Loucy (cell line): ENCODE data around the gene OCEL1.

Experiments used
- H2AFZ ChIP-seq: fragments of 200-600 bp; sonication (generic); 2 replicates; pipeline ENCODE4 v1.6.0; 2016; ENCODE audit warnings: antibody characterized with exemption, mild to moderate bottlenecking, low read length, moderate library complexity
- H3F3A ChIP-seq: fragments of 200-600 bp; 2 replicates; pipeline ENCODE4 v1.6.0; 2016; ENCODE audit warnings: antibody characterized with exemption, low read depth, mild to moderate bottlenecking
- H3K27me3 ChIP-seq: fragments of 200-600 bp; sonication (generic); 2 replicates; pipeline ENCODE4 v1.6.1; 2014; ENCODE audit warnings: low read length, mild to moderate bottlenecking; ENCODE audit not compliant: insufficient read depth, poor library complexity, severe bottlenecking
- H3K36me3 ChIP-seq: fragments of 200-600 bp; sonication (generic); 2 replicates; pipeline ENCODE4 v1.6.1; 2016; ENCODE audit warnings: low read length; ENCODE audit not compliant: insufficient read depth
- H3K4me1 ChIP-seq: fragments of 200-600 bp; sonication (generic); 2 replicates; pipeline ENCODE4 v1.5.1; 2014; ENCODE audit warnings: low read length, mild to moderate bottlenecking; ENCODE audit not compliant: insufficient read depth, poor library complexity, severe bottlenecking
- H3K4me2 ChIP-seq: fragments of 200-600 bp; sonication (generic); 2 replicates; pipeline ENCODE4 v1.6.0; 2014; ENCODE audit warnings: antibody characterized with exemption, low read length, low read depth, mild to moderate bottlenecking; ENCODE audit not compliant: poor library complexity, severe bottlenecking
- H3K4me3 ChIP-seq: fragments of 200-600 bp; sonication (generic); 2 replicates; pipeline ENCODE4 v1.5.1; 2014; ENCODE audit warnings: low read length, mild to moderate bottlenecking, mixed read lengths; ENCODE audit not compliant: poor library complexity, severe bottlenecking
- H3K79me2 ChIP-seq: fragments of 200-600 bp; sonication (generic); 2 replicates; pipeline ENCODE4 v1.6.1; 2014; ENCODE audit warnings: low read length; ENCODE audit not compliant: insufficient read depth
- H3K9ac ChIP-seq: fragments of 200-600 bp; sonication (generic); 2 replicates; pipeline ENCODE4 v1.6.0; 2014; ENCODE audit warnings: mild to moderate bottlenecking, low read depth, low read length, moderate library complexity; ENCODE audit not compliant: poor library complexity, severe bottlenecking
- H3K9me2 ChIP-seq: fragments of 200-600 bp; sonication (generic); replicated peaks from 2 replicates; pipeline ENCODE4 v1.6.1; 2016; ENCODE audit warnings: low read depth, low read length, mixed read lengths
- H3K9me3 ChIP-seq: fragments of 200-600 bp; sonication (generic); 2 replicates; pipeline ENCODE4 v1.6.1; 2014; ENCODE audit warnings: mild to moderate bottlenecking, antibody characterized with exemption, low read length, low read depth; ENCODE audit not compliant: insufficient read depth
- H4K20me1 ChIP-seq: fragments of 200-600 bp; sonication (generic); 2 replicates; pipeline ENCODE4 v1.6.0; 2014; ENCODE audit warnings: antibody characterized with exemption, low read length, mild to moderate bottlenecking; ENCODE audit not compliant: insufficient read depth, poor library complexity, severe bottlenecking
- CTCF ChIP-seq: fragments of 200-600 bp; sonication (generic); conservative IDR thresholded peaks from 2 replicates; pipeline ENCODE4 v1.5.1; 2014; ENCODE audit warnings: mild to moderate bottlenecking, antibody characterized with exemption, low read length
- EZH2phosphoT487 ChIP-seq: fragments of 200-600 bp; IDR thresholded peaks from 2 replicates; pipeline ENCODE4 v1.6.1; 2018; ENCODE audit warnings: antibody characterized with exemption, mild to moderate bottlenecking, moderate library complexity, borderline replicate concordance

The OCEL1 gene

GRCh38 chr19:17240826-17241399, 14.9 kb downstream of the OCEL1 start:
- TF ChIP-seq EZH2phosphoT487: no peak
- no peak for TF ChIP-seq CTCF
- Histone ChIP-seq H3K9me2 (no peaks in the 10 kb centered on the region), H3K9me3 (no peaks in the 10 kb centered on the region), H3K4me3 (peak overlapping the region; percentile 21), H3K79me2 (peaks cover 56% of the 10 kb centered on the region), H3F3A (no peaks in the 10 kb centered on the region), H3K36me3 (no peaks in the 10 kb centered on the region), H3K4me2 (peak overlapping the region; percentile 32), H2AFZ (no peak overlapping the region), H3K9ac (no peak overlapping the region), H3K4me1 (peaks cover 39% of the 10 kb centered on the region), H4K20me1 (peaks cover 26% of the 10 kb centered on the region), H3K27me3 (no peaks in the 10 kb centered on the region)

- TF ChIP-seq EZH2phosphoT487 (no peak), CTCF (no peak)
- Histone ChIP-seq H3K9me3 (no peaks in the 10 kb centered on the region), H3K79me2 (peaks cover 57% of the 10 kb centered on the region), H3K4me2 (peak overlapping the region; percentile 86), H3K27me3 (no peaks in the 10 kb centered on the region), H3K4me1 (peaks cover 41% of the 10 kb centered on the region), H2AFZ (no peak overlapping the region), H4K20me1 (peaks cover 26% of the 10 kb centered on the region), H3K9me2 (no peaks in the 10 kb centered on the region), H3F3A (no peaks in the 10 kb centered on the region), H3K36me3 (no peaks in the 10 kb centered on the region), H3K9ac (peak overlapping the region; percentile 65), H3K4me3 (peak overlapping the region; percentile 74)
Observed at GRCh38 chr19:17242431-17243208, 16.6 kb downstream of the OCEL1 start.

GRCh38 chr19:17243211-17243829, 17.3 kb downstream of the OCEL1 start:
- H3K4me1 ChIP-seq: peaks cover 41% of the 10 kb centered on the region
- H3K79me2 ChIP-seq: peaks cover 52% of the 10 kb centered on the region
- TF ChIP-seq EZH2phosphoT487 (no peak), CTCF (no peak)
- no peaks in the 10 kb centered on the region for H3F3A ChIP-seq
- peaks cover 26% of the 10 kb centered on the region for H4K20me1 ChIP-seq
- H2AFZ ChIP-seq: no peak overlapping the region
- no peaks in the 10 kb centered on the region for H3K9me2 ChIP-seq
- H3K4me2 ChIP-seq: peak overlapping the region; percentile 86
- H3K4me3 ChIP-seq: peak overlapping the region; percentile 74
- H3K36me3 ChIP-seq: no peaks in the 10 kb centered on the region
- no peaks in the 10 kb centered on the region for H3K9me3 ChIP-seq
- peak overlapping the region; percentile 65 for H3K9ac ChIP-seq
- H3K27me3 ChIP-seq: no peaks in the 10 kb centered on the region
